ENCODE measurements around the gene NFU1. TPM values are rescaled to one million over a fixed set of nuclear protein-coding genes. Genes with fewer than 3 reads are reported as not detected.
"Not testable (repeated sequence)": the region's sequence is repeated elsewhere in the genome, so short reads cannot be mapped to it uniquely, and the experiment has no call there.

NFU1 gene
- total and polyA plus RNA-seq, 7 experiments from 2014 or later: 16.1 to 76.4 (median 23.4) TPM

GRCh38 chr2:69429491-69430183 lies 7.6 kb downstream of the NFU1 start:
- ATAC-seq: no peak
- POLR2A ChIA-PET: interaction anchor here (0.7 to 1.6 kb wide), 2 partner anchors 8 to 32 kb away, joined by 4 to 6 read pairs; partner anchors contain the start of gene NFU1
- Mint-ChIP-seq H3K36me3 (peaks cover 0 to 7% (median 4%) of the 10 kb centered on the region in 5 donors), H3K9me3 (peaks cover 0 to 2% (median 0%) of the 10 kb centered on the region in 11 donors), H3K27ac (peak overlapping the region in 3 of 9 donors; percentile 40 to 74 (median 52)), H3K27me3 (no peaks in the 10 kb centered on the region), H3K4me3 (no peak overlapping the region), H3K4me1 (peaks cover 4 to 15% (median 11%) of the 10 kb centered on the region in 7 donors)
- intact Hi-C loops (cut with micrococcal nuclease): loop anchor here in 1 of 2 donors (10.0 kb wide), 1 partner anchor 285 kb away; no protein-coding TSS in a partner anchor
- Histone ChIP-seq H3K4me1 (ENCODE audit: control insufficient read depth in 2 of 2, insufficient read depth in 2 of 2, low read length in 2 of 2) (no peaks in the 10 kb centered on the region), H3K27ac (ENCODE audit: low read depth, low read length) (no peak overlapping the region), H3K9me3 (ENCODE audit: control insufficient read depth in 2 of 3, low read length in 3 of 3) (no peaks in the 10 kb centered on the region), H3K27me3 (ENCODE audit: control insufficient read depth in 2 of 2, insufficient read depth in 2 of 2, low read length in 2 of 2) (no peaks in the 10 kb centered on the region), H3K36me3 (ENCODE audit: control insufficient read depth in 2 of 3, insufficient read depth in 3 of 3, low read length in 3 of 3) (peaks cover 3 to 39% (median 10%) of the 10 kb centered on the region in 3 experiments), H3K4me3 (ENCODE audit: low read length) (no peak overlapping the region)
- CTCF ChIA-PET: no interaction called here
- DNase-seq: no peak

- Mint-ChIP-seq H3K4me1 (peaks cover 0 to 10% (median 7%) of the 10 kb centered on the region in 7 donors), H3K27ac (peak overlapping the region in 5 of 9 donors; percentile 40 to 74 (median 64)), H3K27me3 (no peaks in the 10 kb centered on the region), H3K4me3 (no peak overlapping the region), H3K36me3 (peaks cover 0 to 7% (median 2%) of the 10 kb centered on the region in 5 donors), H3K9me3 (no peaks in the 10 kb centered on the region)
- Histone ChIP-seq H3K4me1 (ENCODE audit: control insufficient read depth in 2 of 2, insufficient read depth in 2 of 2, low read length in 2 of 2) (no peaks in the 10 kb centered on the region), H3K27me3 (ENCODE audit: control insufficient read depth in 2 of 2, insufficient read depth in 2 of 2, low read length in 2 of 2) (no peaks in the 10 kb centered on the region), H3K4me3 (ENCODE audit: low read length) (no peak overlapping the region), H3K36me3 (ENCODE audit: control insufficient read depth in 2 of 3, insufficient read depth in 3 of 3, low read length in 3 of 3) (peaks cover 3 to 39% (median 10%) of the 10 kb centered on the region in 3 experiments), H3K9me3 (ENCODE audit: control insufficient read depth in 2 of 3, low read length in 3 of 3) (no peaks in the 10 kb centered on the region), H3K27ac (ENCODE audit: low read depth, low read length) (no peak overlapping the region)
- POLR2A ChIA-PET: interaction anchor here (0.7 to 1.6 kb wide), 2 partner anchors 8 to 32 kb away, joined by 4 to 6 read pairs; partner anchors contain the start of gene NFU1
- intact Hi-C loops (cut with micrococcal nuclease): no loop called here
- DNase-seq (no peak), ATAC-seq (no peak)
- CTCF ChIA-PET: interaction anchor here (0.9 kb wide), 1 partner anchor 8 kb away, joined by 3 read pairs; the partner anchor contains the start of gene NFU1
These were observed 8.3 kb downstream of the NFU1 start for GRCh38 chr2:69428981-69429380.

GRCh38 chr2:69424419-69424818 lies 12.8 kb downstream of the NFU1 start:
- Mint-ChIP-seq H3K27ac (no peak overlapping the region), H3K9me3 (no peaks in the 10 kb centered on the region)
- H3K36me3 ChIP-seq (ENCODE audit: control insufficient read depth in 2 of 3, insufficient read depth in 3 of 3, low read length in 3 of 3): peaks cover 3 to 23% (median 10%) of the 10 kb centered on the region in 3 experiments

GRCh38 chr2:69422198-69422597 lies 15.0 kb downstream of the NFU1 start:
- no peak overlapping the region for H3K4me3 ChIP-seq (ENCODE audit: low read length)
- H3K9me3 ChIP-seq (ENCODE audit: control insufficient read depth in 2 of 3, low read length in 3 of 3): no peaks in the 10 kb centered on the region
- Mint-ChIP-seq H3K27ac (peak overlapping the region in 2 of 9 donors; percentile 43 to 76), H3K36me3 (peaks cover 0 to 32% (median 13%) of the 10 kb centered on the region in 5 donors), H3K4me1 (no peaks in the 10 kb centered on the region), H3K4me3 (no peak overlapping the region), H3K9me3 (no peaks in the 10 kb centered on the region), H3K27me3 (no peaks in the 10 kb centered on the region)
- POLR2A ChIA-PET: interaction anchor here (0.6 kb wide), 1 partner anchor 74 kb away, joined by 3 read pairs; no protein-coding TSS in a partner anchor
- ATAC-seq (no peak), DNase-seq (no peak)
- CTCF ChIA-PET: interaction anchor here (0.7 kb wide), 1 partner anchor 143 kb away, joined by 3 read pairs; no protein-coding TSS in a partner anchor
- H3K36me3 ChIP-seq (ENCODE audit: control insufficient read depth in 2 of 3, insufficient read depth in 3 of 3, low read length in 3 of 3): peaks cover 0 to 28% (median 6%) of the 10 kb centered on the region in 3 experiments
- intact Hi-C loops (cut with micrococcal nuclease): no loop called here
- no peaks in the 10 kb centered on the region for H3K4me1 ChIP-seq (ENCODE audit: control insufficient read depth in 2 of 2, insufficient read depth in 2 of 2, low read length in 2 of 2)
- no peak overlapping the region for H3K27ac ChIP-seq (ENCODE audit: low read depth, low read length)
- no peaks in the 10 kb centered on the region for H3K27me3 ChIP-seq (ENCODE audit: control insufficient read depth in 2 of 2, insufficient read depth in 2 of 2, low read length in 2 of 2)

More at GRCh38 chr2:69424419-69424818, 12.8 kb downstream of the NFU1 start:
- Mint-ChIP-seq H3K36me3 (peaks cover 0 to 28% (median 9%) of the 10 kb centered on the region in 5 donors), H3K27me3 (no peaks in the 10 kb centered on the region), H3K4me3 (no peak overlapping the region), H3K4me1 (peaks cover 0 to 4% (median 0%) of the 10 kb centered on the region in 7 donors)
- Histone ChIP-seq H3K9me3 (ENCODE audit: control insufficient read depth in 2 of 3, low read length in 3 of 3) (no peaks in the 10 kb centered on the region), H3K4me3 (ENCODE audit: low read length) (no peak overlapping the region), H3K27me3 (ENCODE audit: control insufficient read depth in 2 of 2, insufficient read depth in 2 of 2, low read length in 2 of 2) (no peaks in the 10 kb centered on the region), H3K4me1 (ENCODE audit: control insufficient read depth in 2 of 2, insufficient read depth in 2 of 2, low read length in 2 of 2) (no peaks in the 10 kb centered on the region), H3K27ac (ENCODE audit: low read depth, low read length) (no peak overlapping the region)
- DNase-seq (no peak), ATAC-seq (no peak)
- ChIA-PET CTCF (no interaction called here), POLR2A (no interaction called here)
- intact Hi-C loops (cut with micrococcal nuclease): no loop called here

- H3K27ac Mint-ChIP-seq; H3K4me1 Mint-ChIP-seq; intact Hi-C loops (cut with micrococcal nuclease); DNase-seq; CTCF ChIA-PET; H3K27me3 ChIP-seq (ENCODE audit: control insufficient read depth in 2 of 2, insufficient read depth in 2 of 2, low read length in 2 of 2); H3K27ac ChIP-seq (ENCODE audit: low read depth, low read length); H3K9me3 Mint-ChIP-seq; H3K27me3 Mint-ChIP-seq; ATAC-seq; H3K4me3 Mint-ChIP-seq; H3K4me3 ChIP-seq (ENCODE audit: low read length); H3K4me1 ChIP-seq (ENCODE audit: control insufficient read depth in 2 of 2, insufficient read depth in 2 of 2, low read length in 2 of 2); H3K9me3 ChIP-seq (ENCODE audit: control insufficient read depth in 2 of 3, low read length in 3 of 3): not testable (repeated sequence)
- H3K36me3 ChIP-seq (ENCODE audit: control insufficient read depth in 2 of 3, insufficient read depth in 3 of 3, low read length in 3 of 3): peaks cover 0 to 33% (median 4%) of the 10 kb centered on the region in 3 experiments
- POLR2A ChIA-PET: interaction anchor here (3.2 kb wide), 1 partner anchor 18 kb away, joined by 9 read pairs; the partner anchor contains the start of gene NFU1
- H3K36me3 Mint-ChIP-seq: peaks cover 0 to 32% (median 14%) of the 10 kb centered on the region in 5 donors
These were observed 18.1 kb downstream of the NFU1 start for GRCh38 chr2:69419111-69419510.

GRCh38 chr2:69416147-69416546 lies 21.1 kb downstream of the NFU1 start:
- Mint-ChIP-seq H3K4me3 (no peak overlapping the region), H3K27me3 (no peaks in the 10 kb centered on the region), H3K27ac (no peak overlapping the region), H3K9me3 (no peaks in the 10 kb centered on the region), H3K4me1 (peaks cover 0 to 1% (median 0%) of the 10 kb centered on the region in 7 donors), H3K36me3 (peaks cover 0 to 23% (median 14%) of the 10 kb centered on the region in 5 donors)
- H3K27me3 ChIP-seq (ENCODE audit: control insufficient read depth in 2 of 2, insufficient read depth in 2 of 2, low read length in 2 of 2): no peaks in the 10 kb centered on the region
- no peaks in the 10 kb centered on the region for H3K9me3 ChIP-seq (ENCODE audit: control insufficient read depth in 2 of 3, low read length in 3 of 3)
- H3K36me3 ChIP-seq (ENCODE audit: control insufficient read depth in 2 of 3, insufficient read depth in 3 of 3, low read length in 3 of 3): peaks cover 0 to 50% (median 4%) of the 10 kb centered on the region in 3 experiments
- H3K4me3 ChIP-seq (ENCODE audit: low read length): no peak overlapping the region
- intact Hi-C loops (cut with micrococcal nuclease): no loop called here
- no peak overlapping the region for H3K27ac ChIP-seq (ENCODE audit: low read depth, low read length)
- no peak for DNase-seq
- ATAC-seq: no peak
- H3K4me1 ChIP-seq (ENCODE audit: control insufficient read depth in 2 of 2, insufficient read depth in 2 of 2, low read length in 2 of 2): no peaks in the 10 kb centered on the region
- ChIA-PET CTCF (no interaction called here), POLR2A (no interaction called here)
